Right forelimb (tissue), 1 donor: ENCODE measurements around the gene THAP8.
A peak's percentile ranks its signal among the peaks of the same experiment; 100 is the strongest.
"Not testable (repeated sequence)": the region's sequence is repeated elsewhere in the genome, so short reads cannot be mapped to it uniquely, and the experiment has no call there.

Experiments
- DNase-seq: peaks from one replicate; pipeline ENCODE4 v3.0.0-alpha.2; 2018

Gene THAP8

DNA sequence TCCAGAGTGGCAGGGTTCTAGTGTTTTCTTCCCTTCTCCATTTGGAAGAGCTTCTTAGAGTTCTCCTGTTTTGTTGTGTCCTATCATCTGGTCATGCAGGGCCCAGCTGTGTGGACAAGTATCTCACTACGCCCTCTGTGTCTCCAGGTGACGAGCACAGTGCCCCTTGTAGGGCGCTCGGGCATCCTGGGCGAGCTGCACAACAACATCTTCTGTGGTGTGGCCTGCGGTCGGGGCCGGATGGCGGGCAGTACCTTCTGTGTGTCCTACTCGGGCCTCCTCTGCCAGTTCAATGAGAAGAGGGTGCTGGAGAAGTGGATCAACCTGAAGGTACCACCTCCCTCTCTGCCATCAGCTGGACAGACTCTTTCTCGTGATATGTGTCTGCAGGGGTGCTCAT, 13.6 kb upstream of the THAP8 start:
- DNase-seq: no peak

DNA sequence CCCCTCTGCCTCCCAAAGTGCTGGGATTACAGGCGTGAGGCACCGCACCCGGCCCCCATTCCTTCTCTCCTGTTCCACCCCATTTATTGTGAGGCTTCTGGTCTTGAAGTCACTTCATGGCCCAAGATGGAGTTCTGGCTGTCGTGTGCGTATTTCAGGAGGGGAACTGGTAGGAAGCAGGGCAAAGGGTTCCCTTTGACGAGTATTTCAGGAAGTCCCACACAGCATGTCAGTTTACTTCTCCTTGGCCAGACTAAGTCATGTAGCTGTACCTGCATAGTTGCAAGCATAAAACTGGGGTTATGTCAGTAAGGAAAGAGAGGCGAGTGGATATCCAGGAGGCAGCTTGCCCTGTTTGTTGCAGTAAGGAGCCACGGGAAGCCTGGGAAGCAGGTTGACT, 10.7 kb upstream of the THAP8 start:
- no peak for DNase-seq

DNA sequence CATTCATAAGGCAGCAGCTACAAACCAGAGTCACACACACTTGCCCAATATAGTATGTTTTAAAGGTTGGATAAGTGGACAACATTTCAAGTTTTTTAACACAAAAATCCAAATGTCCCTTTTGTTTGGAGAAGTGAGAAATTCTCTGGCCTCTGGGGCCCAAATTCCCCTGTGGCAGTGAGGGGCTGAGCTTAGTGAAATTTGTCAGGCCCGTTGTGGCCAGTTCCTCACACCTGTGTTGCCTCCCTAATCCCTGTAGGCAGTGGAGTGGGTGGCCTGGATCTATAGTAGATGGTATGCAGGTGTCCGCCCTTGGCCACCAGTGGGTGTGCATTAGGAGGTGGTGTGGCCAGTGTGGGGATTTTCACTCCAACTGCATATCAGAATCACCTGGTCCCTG, 7.3 kb upstream of the THAP8 start:
- no peak for DNase-seq

- DNase-seq: no peak
These were observed 6.3 kb upstream of the THAP8 start for GRCh38 chr19:36060430-36060829.

DNA sequence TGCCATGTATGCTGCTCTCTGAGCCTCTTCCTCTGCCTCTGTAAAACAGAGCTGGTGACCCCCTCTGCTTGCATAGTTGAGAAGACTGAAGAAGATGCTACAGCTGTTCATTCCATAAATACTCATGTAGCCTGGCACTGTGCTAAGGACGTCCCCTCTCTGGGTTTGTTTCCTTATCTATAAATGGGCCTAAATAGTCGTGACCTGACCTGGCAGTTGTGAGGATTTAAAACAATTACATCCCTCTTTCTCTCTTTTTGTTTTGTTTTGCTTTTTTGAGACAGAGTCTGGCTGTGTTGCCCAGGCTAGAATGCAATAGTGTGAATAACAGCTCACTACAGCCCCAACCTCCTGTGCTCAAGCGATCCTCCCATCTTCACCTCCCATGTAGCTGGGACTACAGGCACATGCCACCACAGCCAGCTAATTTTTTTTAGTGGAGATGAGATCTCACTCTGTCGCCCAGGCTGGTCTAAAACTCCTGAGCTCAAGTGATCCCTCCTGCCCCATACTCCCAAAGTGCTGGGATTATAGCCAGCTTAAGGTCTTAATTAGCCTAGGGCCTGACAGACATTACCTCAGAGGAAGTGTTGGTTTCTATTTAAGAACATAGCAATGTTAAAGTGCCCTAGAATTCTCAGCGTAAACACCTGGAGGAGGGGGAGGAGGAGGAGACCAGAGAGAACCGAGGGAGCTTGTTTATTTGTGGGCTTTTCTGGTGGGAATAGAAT, 5.3 kb upstream of the THAP8 start:
- DNase-seq: no peak

- no peak for DNase-seq
These were observed 4.5 kb upstream of the THAP8 start for GRCh38 chr19:36058481-36059179.

- peak; percentile 98 for DNase-seq
These were observed 925 bp upstream of the THAP8 start, which contains the start of gene WDR62 for GRCh38 chr19:36054733-36055686. Gene WDR62 (plus strand): TSS chr19:36054897. CDS start chr19:36054972, 75 bp downstream.

GRCh38 chr19:36051637-36052036, 2.4 kb downstream of the THAP8 start:
- DNase-seq: no peak

DNA sequence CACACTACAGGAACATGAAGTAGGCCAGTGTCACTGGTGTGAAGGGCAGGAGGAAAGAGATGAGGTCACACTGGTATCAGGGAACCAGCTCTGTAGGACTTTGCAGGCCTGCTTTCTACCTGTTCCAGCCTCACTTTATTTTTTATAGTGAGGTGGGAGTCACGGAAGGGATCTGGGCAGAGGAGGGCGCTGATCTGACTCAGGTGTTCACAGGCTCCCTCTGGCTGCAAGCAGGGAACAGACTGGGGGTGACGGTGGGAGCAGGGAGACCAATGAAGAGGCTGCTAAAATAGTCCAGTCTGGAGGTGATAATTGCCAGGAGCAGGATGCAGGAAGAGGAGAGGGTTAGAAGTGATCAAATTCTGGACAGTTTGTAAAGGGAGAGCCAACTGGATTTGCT, 2.8 kb downstream of the THAP8 start:
- no peak for DNase-seq

DNA sequence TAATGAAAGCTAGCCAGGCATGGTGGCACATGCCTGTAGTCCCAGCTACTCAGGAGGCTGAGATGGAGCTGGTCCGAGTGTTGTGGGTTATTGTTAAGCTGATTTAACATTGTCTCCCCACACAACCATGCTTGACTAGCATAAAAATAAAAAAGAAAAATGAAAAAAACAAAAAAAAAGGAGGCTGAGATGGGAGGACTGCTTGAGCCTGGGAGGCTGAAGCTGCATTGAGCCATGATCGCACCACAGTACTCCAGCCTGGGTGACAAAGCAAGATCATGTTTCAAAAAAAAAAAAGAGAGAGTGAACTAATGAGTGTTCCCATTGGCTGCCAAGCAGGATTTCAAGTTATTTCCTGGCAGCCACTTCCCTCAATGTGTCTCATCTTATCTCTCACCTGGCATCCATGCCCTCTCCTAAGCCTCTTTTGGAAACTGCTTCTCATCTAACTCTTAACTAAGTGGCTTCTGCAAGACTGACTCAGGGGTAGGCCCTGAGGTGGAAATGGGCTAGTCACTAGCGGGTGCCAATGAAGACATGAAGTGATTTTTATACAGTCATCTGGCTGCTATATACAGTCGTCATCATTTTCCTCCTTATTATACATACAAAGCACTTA, 4.9 kb downstream of the THAP8 start:
- no peak for DNase-seq

DNA sequence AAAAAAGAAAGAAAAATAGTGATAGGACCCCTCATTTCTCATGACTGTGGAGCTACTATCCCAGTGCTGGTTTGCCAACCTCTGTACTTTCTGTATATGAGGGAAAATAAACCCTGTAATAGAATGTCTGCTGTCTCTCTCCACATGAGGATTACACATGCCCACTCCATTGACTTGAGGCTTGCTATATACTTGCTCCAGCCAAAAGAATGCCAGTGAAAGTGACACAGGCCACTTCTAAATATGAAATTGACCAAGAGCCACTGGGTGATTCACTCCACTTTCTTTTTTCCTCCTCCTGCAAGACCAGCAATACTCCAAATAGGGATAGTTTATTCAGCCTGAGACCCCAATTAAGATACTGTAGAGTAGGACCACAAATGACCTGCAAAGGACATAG, 6.2 kb downstream of the THAP8 start:
- no peak for DNase-seq

DNA sequence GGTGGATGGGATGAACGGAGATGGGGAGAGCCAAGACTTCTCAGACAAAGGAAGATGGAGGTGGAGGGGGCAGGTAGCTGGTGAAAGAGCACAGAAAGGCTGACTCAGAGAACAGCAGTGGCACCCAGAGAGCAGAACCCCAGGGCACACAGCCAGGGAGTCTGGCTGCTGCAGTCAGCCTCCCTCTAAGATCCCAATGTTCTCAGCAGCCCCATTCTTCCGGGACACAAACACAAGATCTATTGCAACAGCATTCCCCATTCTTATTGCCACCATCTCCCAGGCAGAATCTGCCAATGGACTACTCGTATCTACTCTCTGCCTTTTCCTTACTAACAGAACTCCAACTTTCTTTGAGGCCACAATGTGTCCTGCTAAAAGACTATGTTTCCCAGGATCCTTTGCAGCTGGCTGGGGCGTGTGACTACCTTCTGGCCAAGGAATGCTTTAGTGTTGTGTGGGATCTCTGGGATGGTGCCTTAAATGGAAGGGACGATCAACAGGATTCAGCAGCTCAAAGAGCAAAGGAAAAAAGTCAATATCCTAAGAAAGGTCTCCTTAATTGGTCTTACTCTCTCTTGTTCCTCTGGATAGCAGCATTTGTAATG, 7.5 kb downstream of the THAP8 start:
- no peak for DNase-seq

GRCh38 chr19:36043952-36044351, 10.1 kb downstream of the THAP8 start:
- no peak for DNase-seq

DNA sequence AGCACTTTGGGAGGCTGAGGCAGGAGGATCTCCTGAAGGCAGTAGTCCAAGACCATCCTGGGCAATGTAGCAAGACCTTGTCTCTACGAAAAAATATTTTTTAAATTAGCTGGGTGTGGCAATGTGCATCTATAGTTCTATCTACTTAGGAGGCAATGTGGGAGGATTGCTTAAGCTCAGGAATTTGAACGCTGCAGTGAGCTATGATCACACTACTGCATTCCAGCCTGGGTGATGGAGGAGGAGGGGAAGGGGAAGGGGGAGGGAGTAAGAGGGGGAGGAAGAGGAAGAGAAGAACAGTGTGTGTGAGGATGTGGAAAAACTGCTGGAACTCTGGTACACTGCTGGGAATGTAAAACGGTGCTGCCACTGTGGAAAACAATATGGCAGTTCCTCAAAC, 12.3 kb downstream of the THAP8 start:
- DNase-seq: no peak

GRCh38 chr19:36041092-36041491, 13.0 kb downstream of the THAP8 start:
- DNase-seq: not testable (repeated sequence)

GRCh38 chr19:36040495-36040894, 13.6 kb downstream of the THAP8 start:
- DNase-seq: no peak

DNA sequence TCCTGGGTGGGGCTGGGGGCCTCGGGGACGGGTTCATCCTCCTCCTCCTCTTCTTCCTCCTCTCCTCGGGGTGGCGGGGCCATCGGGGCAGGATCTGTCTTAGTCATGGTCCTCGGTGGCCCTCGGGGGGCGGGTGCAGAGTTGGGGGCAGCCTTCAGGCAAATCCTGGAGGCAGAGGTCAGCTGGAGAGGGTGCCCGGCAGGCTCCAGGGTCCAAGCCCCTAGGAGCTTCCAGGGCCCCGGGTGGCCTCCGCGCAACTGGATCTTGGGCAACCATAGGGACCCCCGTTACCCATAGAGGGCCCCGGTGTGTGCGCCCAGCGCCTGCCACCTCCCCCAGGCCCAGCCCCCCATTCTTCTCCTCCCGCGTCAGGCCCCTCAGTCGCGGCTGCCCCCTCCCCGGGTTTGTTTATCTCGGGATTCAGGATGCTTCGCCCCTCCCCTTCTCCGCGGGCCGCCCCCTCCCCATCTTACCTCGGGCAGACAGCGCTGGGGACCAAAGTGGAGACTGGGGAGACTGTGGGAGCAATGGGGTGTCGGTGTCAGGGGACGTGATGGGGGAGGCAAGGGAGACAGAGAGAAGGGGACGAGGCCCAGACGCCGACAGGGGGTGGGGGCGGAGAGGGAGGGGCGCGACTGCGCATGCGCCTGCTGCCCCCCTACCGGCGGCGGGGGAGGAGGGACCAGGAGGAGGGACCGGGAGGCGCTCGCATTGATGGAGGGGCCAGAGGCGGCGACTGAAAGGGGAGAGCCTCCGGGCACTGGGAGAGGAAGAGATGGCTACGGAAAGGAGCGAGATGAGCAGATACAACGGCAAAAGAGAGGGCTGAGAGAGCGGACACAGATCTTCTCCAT, 21.6 kb downstream of the THAP8 start, which contains the start of gene CLIP3:
TSS of gene CLIP3 (minus strand) at position 623 of the 854 bp plus-strand sequence. CDS start at position 107, 516 bp downstream.
- peak; percentile 90 for DNase-seq

GRCh38 chr19:36031308-36031707, 22.8 kb downstream of the THAP8 start:
- DNase-seq: no peak

GRCh38 chr19:36030264-36031148, 23.6 kb downstream of the THAP8 start:
- no peak for DNase-seq
